ENCODE data around the gene KAZN. TPM values are rescaled to one million over a fixed set of nuclear protein-coding genes. Genes with fewer than 3 reads are reported as not detected.

KAZN gene
- total and polyA plus RNA-seq, 4 donors: 4.4 to 19.3 (median 9.6) TPM

- H3K36me3 ChIP-seq (ENCODE audit: control insufficient read depth in 1 of 2, insufficient read depth in 2 of 2, low read length in 1 of 2): no peaks in the 10 kb centered on the region
- DNase-seq (no peak), ATAC-seq (ENCODE audit: low FRiP score) (no peak)
- H3K27me3 ChIP-seq (ENCODE audit: control insufficient read depth in 1 of 2, insufficient read depth in 2 of 2, low read length in 1 of 2): no peaks in the 10 kb centered on the region
- no peaks in the 10 kb centered on the region for H3K9me3 ChIP-seq (ENCODE audit: control insufficient read depth, low read length)
- no peak overlapping the region for H3K27ac ChIP-seq (ENCODE audit: low read depth in 1 of 2, low read length in 2 of 2)
- no peak overlapping the region for H3K4me3 ChIP-seq (ENCODE audit: low read length in 2 of 2)
- H3K4me1 ChIP-seq (ENCODE audit: control insufficient read depth in 1 of 2, insufficient read depth in 2 of 2, low read length in 2 of 2): no peaks in the 10 kb centered on the region
- intact Hi-C loops (cut with DNase I): no loop called here
- WGBS, 2 donors: 87 to 90% methylated on average over 15 of the region's 15 CpGs
Observed at GRCh38 chr1:14639291-14640050, 41.0 kb downstream of the KAZN start.

GRCh38 chr1:14642712-14643111 is 44.2 kb downstream of the KAZN start:
- no peak for ATAC-seq (ENCODE audit: low FRiP score)
- H3K4me3 ChIP-seq (ENCODE audit: low read length in 2 of 2): no peak overlapping the region
- no peaks in the 10 kb centered on the region for H3K27me3 ChIP-seq (ENCODE audit: control insufficient read depth in 1 of 2, insufficient read depth in 2 of 2, low read length in 1 of 2)
- DNase-seq: no peak
- H3K9me3 ChIP-seq (ENCODE audit: control insufficient read depth, low read length): peaks cover 2% of the 10 kb centered on the region
- intact Hi-C loops (cut with DNase I): no loop called here
- WGBS, 2 donors: 89 to 90% methylated on average over 3 of the region's 3 CpGs
- H3K4me1 ChIP-seq (ENCODE audit: control insufficient read depth in 1 of 2, insufficient read depth in 2 of 2, low read length in 2 of 2): no peaks in the 10 kb centered on the region
- no peaks in the 10 kb centered on the region for H3K36me3 ChIP-seq (ENCODE audit: control insufficient read depth in 1 of 2, insufficient read depth in 2 of 2, low read length in 1 of 2)
- H3K27ac ChIP-seq (ENCODE audit: low read depth in 1 of 2, low read length in 2 of 2): no peak overlapping the region

GRCh38 chr1:14646973-14647372 is 48.5 kb downstream of the KAZN start:
- DNase-seq (no peak), ATAC-seq (ENCODE audit: low FRiP score) (no peak)
- intact Hi-C loops (cut with DNase I): no loop called here
- 91 to 97% methylated on average over 8 of the region's 8 CpGs for WGBS, 2 donors
- H3K36me3 ChIP-seq (ENCODE audit: control insufficient read depth in 1 of 2, insufficient read depth in 2 of 2, low read length in 1 of 2): no peaks in the 10 kb centered on the region
- no peak overlapping the region for H3K4me3 ChIP-seq (ENCODE audit: low read length in 2 of 2)
- peaks cover 2% of the 10 kb centered on the region for H3K9me3 ChIP-seq (ENCODE audit: control insufficient read depth, low read length)
- no peaks in the 10 kb centered on the region for H3K4me1 ChIP-seq (ENCODE audit: control insufficient read depth in 1 of 2, insufficient read depth in 2 of 2, low read length in 2 of 2)
- H3K27me3 ChIP-seq (ENCODE audit: control insufficient read depth in 1 of 2, insufficient read depth in 2 of 2, low read length in 1 of 2): no peaks in the 10 kb centered on the region
- no peak overlapping the region for H3K27ac ChIP-seq (ENCODE audit: low read depth in 1 of 2, low read length in 2 of 2)

- Histone ChIP-seq H3K4me3 (ENCODE audit: low read length in 2 of 2) (no peak overlapping the region), H3K27ac (ENCODE audit: low read depth in 1 of 2, low read length in 2 of 2) (no peak overlapping the region), H3K27me3 (ENCODE audit: control insufficient read depth in 1 of 2, insufficient read depth in 2 of 2, low read length in 1 of 2) (no peaks in the 10 kb centered on the region), H3K4me1 (ENCODE audit: control insufficient read depth in 1 of 2, insufficient read depth in 2 of 2, low read length in 2 of 2) (no peaks in the 10 kb centered on the region), H3K36me3 (ENCODE audit: control insufficient read depth in 1 of 2, insufficient read depth in 2 of 2, low read length in 1 of 2) (no peaks in the 10 kb centered on the region), H3K9me3 (ENCODE audit: control insufficient read depth, low read length) (peaks cover 2% of the 10 kb centered on the region)
- ATAC-seq (ENCODE audit: low FRiP score) (no peak), DNase-seq (no peak)
- intact Hi-C loops (cut with DNase I): no loop called here
- 81 to 86% methylated on average over 3 of the region's 3 CpGs for WGBS, 2 donors
Observed at GRCh38 chr1:14647777-14648176, 49.3 kb downstream of the KAZN start.

GRCh38 chr1:14648391-14648790 is 49.9 kb downstream of the KAZN start:
- intact Hi-C loops (cut with DNase I): no loop called here
- H3K36me3 ChIP-seq (ENCODE audit: control insufficient read depth in 1 of 2, insufficient read depth in 2 of 2, low read length in 1 of 2): no peaks in the 10 kb centered on the region

GRCh38 chr1:14648896-14649855 is 50.7 kb downstream of the KAZN start:
- no peak overlapping the region for H3K4me3 ChIP-seq (ENCODE audit: low read length in 2 of 2)
- no peaks in the 10 kb centered on the region for H3K27me3 ChIP-seq (ENCODE audit: control insufficient read depth in 1 of 2, insufficient read depth in 2 of 2, low read length in 1 of 2)
- H3K36me3 ChIP-seq (ENCODE audit: control insufficient read depth in 1 of 2, insufficient read depth in 2 of 2, low read length in 1 of 2): no peaks in the 10 kb centered on the region
- no peak overlapping the region for H3K27ac ChIP-seq (ENCODE audit: low read depth in 1 of 2, low read length in 2 of 2)
- DNase-seq: no peak
- ATAC-seq (ENCODE audit: low FRiP score): no peak
- WGBS, 2 donors: 80 to 81% methylated on average over 9 of the region's 9 CpGs
- H3K4me1 ChIP-seq (ENCODE audit: control insufficient read depth in 1 of 2, insufficient read depth in 2 of 2, low read length in 2 of 2): no peaks in the 10 kb centered on the region
- intact Hi-C loops (cut with DNase I): no loop called here
- peaks cover 2% of the 10 kb centered on the region for H3K9me3 ChIP-seq (ENCODE audit: control insufficient read depth, low read length)

More at GRCh38 chr1:14648391-14648790, 49.9 kb downstream of the KAZN start:
- Histone ChIP-seq H3K27me3 (ENCODE audit: control insufficient read depth in 1 of 2, insufficient read depth in 2 of 2, low read length in 1 of 2) (no peaks in the 10 kb centered on the region), H3K4me1 (ENCODE audit: control insufficient read depth in 1 of 2, insufficient read depth in 2 of 2, low read length in 2 of 2) (no peaks in the 10 kb centered on the region), H3K9me3 (ENCODE audit: control insufficient read depth, low read length) (peaks cover 2% of the 10 kb centered on the region), H3K4me3 (ENCODE audit: low read length in 2 of 2) (no peak overlapping the region), H3K27ac (ENCODE audit: low read depth in 1 of 2, low read length in 2 of 2) (no peak overlapping the region)
- no peak for ATAC-seq (ENCODE audit: low FRiP score)
- no peak for DNase-seq
- 26 to 27% methylated on average over 3 of the region's 3 CpGs for WGBS, 2 donors

- no peak for ATAC-seq (ENCODE audit: low FRiP score)
- no peaks in the 10 kb centered on the region for H3K27me3 ChIP-seq (ENCODE audit: control insufficient read depth in 1 of 2, insufficient read depth in 2 of 2, low read length in 1 of 2)
Observed at GRCh38 chr1:14649976-14650375, 51.5 kb downstream of the KAZN start.

GRCh38 chr1:14650951-14651350 is 52.5 kb downstream of the KAZN start:
- no peak for ATAC-seq (ENCODE audit: low FRiP score)
- H3K36me3 ChIP-seq (ENCODE audit: control insufficient read depth in 1 of 2, insufficient read depth in 2 of 2, low read length in 1 of 2): no peaks in the 10 kb centered on the region
- H3K27me3 ChIP-seq (ENCODE audit: control insufficient read depth in 1 of 2, insufficient read depth in 2 of 2, low read length in 1 of 2): no peaks in the 10 kb centered on the region
- intact Hi-C loops (cut with DNase I): no loop called here
- H3K27ac ChIP-seq (ENCODE audit: low read depth in 1 of 2, low read length in 2 of 2): no peak overlapping the region
- no peak for DNase-seq
- H3K4me1 ChIP-seq (ENCODE audit: control insufficient read depth in 1 of 2, insufficient read depth in 2 of 2, low read length in 2 of 2): no peaks in the 10 kb centered on the region
- peaks cover 2% of the 10 kb centered on the region for H3K9me3 ChIP-seq (ENCODE audit: control insufficient read depth, low read length)
- WGBS, 2 donors: 74 to 79% methylated on average over 3 of the region's 3 CpGs
- H3K4me3 ChIP-seq (ENCODE audit: low read length in 2 of 2): no peak overlapping the region

More at GRCh38 chr1:14649976-14650375, 51.5 kb downstream of the KAZN start:
- H3K9me3 ChIP-seq (ENCODE audit: control insufficient read depth, low read length): peaks cover 2% of the 10 kb centered on the region
- DNase-seq: no peak
- no peaks in the 10 kb centered on the region for H3K36me3 ChIP-seq (ENCODE audit: control insufficient read depth in 1 of 2, insufficient read depth in 2 of 2, low read length in 1 of 2)
- WGBS, 2 donors: 97 to 100% methylated on average over 1 of the region's 1 CpG
- H3K4me3 ChIP-seq (ENCODE audit: low read length in 2 of 2): no peak overlapping the region
- intact Hi-C loops (cut with DNase I): no loop called here
- H3K27ac ChIP-seq (ENCODE audit: low read depth in 1 of 2, low read length in 2 of 2): no peak overlapping the region
- H3K4me1 ChIP-seq (ENCODE audit: control insufficient read depth in 1 of 2, insufficient read depth in 2 of 2, low read length in 2 of 2): no peaks in the 10 kb centered on the region
